ENCODE measurements around the gene CAMTA1. TPM values are rescaled to one million over a fixed set of nuclear protein-coding genes. Genes with fewer than 3 reads are reported as not detected.
"Not testable (repeated sequence)": the region's sequence is repeated elsewhere in the genome, so short reads cannot be mapped to it uniquely, and the experiment has no call there.

The CAMTA1 gene
- total RNA-seq, 1 donor from 2014 or later: 69.9 TPM

- H3K36me3 Mint-ChIP-seq (ENCODE audit: low read depth): peaks cover 56% of the 10 kb centered on the region
Observed at GRCh38 chr1:7777591-7777990, 992.3 kb downstream of the CAMTA1 start.

GRCh38 chr1:7778133-7778628 lies 992.9 kb downstream of the CAMTA1 start:
- intact Hi-C loops (cut with micrococcal nuclease): no loop called here
- Mint-ChIP-seq H3K4me3 (no peak overlapping the region), H3K27ac (no peak overlapping the region), H3K27me3 (no peaks in the 10 kb centered on the region), H3K9me3 (no peaks in the 10 kb centered on the region), H3K4me1 (peaks cover 26% of the 10 kb centered on the region), H3K36me3 (ENCODE audit: low read depth) (peaks cover 52% of the 10 kb centered on the region)
- DNase-seq: no peak

More at GRCh38 chr1:7777591-7777990, 992.3 kb downstream of the CAMTA1 start:
- H3K27me3 Mint-ChIP-seq: no peaks in the 10 kb centered on the region
- H3K4me1 Mint-ChIP-seq: peaks cover 26% of the 10 kb centered on the region
- no peak overlapping the region for H3K27ac Mint-ChIP-seq
- H3K4me3 Mint-ChIP-seq: no peak overlapping the region
- H3K9me3 Mint-ChIP-seq: no peaks in the 10 kb centered on the region
- DNase-seq: no peak
- intact Hi-C loops (cut with micrococcal nuclease): no loop called here

GRCh38 chr1:7780976-7781375 lies 995.7 kb downstream of the CAMTA1 start:
- Mint-ChIP-seq H3K27ac (no peak overlapping the region), H3K4me3 (no peak overlapping the region), H3K27me3 (peaks cover 5% of the 10 kb centered on the region), H3K4me1 (peaks cover 18% of the 10 kb centered on the region), H3K36me3 (ENCODE audit: low read depth) (peaks cover 40% of the 10 kb centered on the region), H3K9me3 (no peaks in the 10 kb centered on the region)
- DNase-seq: no peak
- intact Hi-C loops (cut with micrococcal nuclease): loop anchor here (5.0 kb wide), 1 partner anchor 181 kb away; the partner anchor contains the start of gene PARK7

GRCh38 chr1:7781501-7781900 lies 996.2 kb downstream of the CAMTA1 start:
- H3K4me3 Mint-ChIP-seq: peak overlapping the region; percentile 76
- H3K4me1 Mint-ChIP-seq: peaks cover 18% of the 10 kb centered on the region
- no peak for DNase-seq
- H3K27me3 Mint-ChIP-seq: peaks cover 7% of the 10 kb centered on the region
- H3K36me3 Mint-ChIP-seq (ENCODE audit: low read depth): peaks cover 38% of the 10 kb centered on the region
- peak overlapping the region; percentile 41 for H3K27ac Mint-ChIP-seq
- no peaks in the 10 kb centered on the region for H3K9me3 Mint-ChIP-seq
- intact Hi-C loops (cut with micrococcal nuclease): loop anchor here (5.0 kb wide), 1 partner anchor 181 kb away; the partner anchor contains the start of gene PARK7

- peak overlapping the region; percentile 70 for H3K27ac Mint-ChIP-seq
- peaks cover 18% of the 10 kb centered on the region for H3K4me1 Mint-ChIP-seq
- H3K9me3 Mint-ChIP-seq: no peaks in the 10 kb centered on the region
- peak overlapping the region; percentile 76 for H3K4me3 Mint-ChIP-seq
- H3K27me3 Mint-ChIP-seq: peaks cover 9% of the 10 kb centered on the region
- intact Hi-C loops (cut with micrococcal nuclease): loop anchor here (5.0 kb wide), 1 partner anchor 180 kb away; the partner anchor contains the start of gene PARK7
- H3K36me3 Mint-ChIP-seq (ENCODE audit: low read depth): peaks cover 34% of the 10 kb centered on the region
- DNase-seq: peak; percentile 70
Observed at GRCh38 chr1:7781923-7782495, 996.8 kb downstream of the CAMTA1 start.

- H3K27me3 Mint-ChIP-seq: peaks cover 11% of the 10 kb centered on the region
- peak overlapping the region; percentile 76 for H3K4me3 Mint-ChIP-seq
- DNase-seq: no peak
- no peak overlapping the region for H3K27ac Mint-ChIP-seq
- intact Hi-C loops (cut with micrococcal nuclease): loop anchor here (1.0 to 5.0 kb wide), 2 partner anchors 12 to 179 kb away; partner anchors contain the start of genes PARK7 and VAMP3
- peaks cover 20% of the 10 kb centered on the region for H3K4me1 Mint-ChIP-seq
- H3K36me3 Mint-ChIP-seq (ENCODE audit: low read depth): peaks cover 23% of the 10 kb centered on the region
- H3K9me3 Mint-ChIP-seq: no peaks in the 10 kb centered on the region
Observed at GRCh38 chr1:7783178-7783711, 998.0 kb downstream of the CAMTA1 start.

- Mint-ChIP-seq H3K4me1 (peaks cover 20% of the 10 kb centered on the region), H3K9me3 (no peaks in the 10 kb centered on the region), H3K27me3 (peaks cover 11% of the 10 kb centered on the region), H3K36me3 (ENCODE audit: low read depth) (peaks cover 21% of the 10 kb centered on the region), H3K4me3 (peak within 1 kb of the TSS; percentile 76), H3K27ac (no peak within 1 kb of the TSS)
- peak; percentile 97 for DNase-seq
- intact Hi-C loops (cut with micrococcal nuclease): loop anchor here (1.0 to 5.0 kb wide), 2 partner anchors 13 to 178 kb away; partner anchors contain the start of genes PARK7 and VAMP3
Observed at GRCh38 chr1:7783826-7784491, 998.7 kb downstream of the CAMTA1 start, which contains the start of gene PER3. Gene PER3 (plus strand): TSS chr1:7784291. CDS start chr1:7784878, 587 bp downstream.

- H3K4me3 Mint-ChIP-seq: no peak overlapping the region
- peaks cover 20% of the 10 kb centered on the region for H3K4me1 Mint-ChIP-seq
- H3K27me3 Mint-ChIP-seq: peaks cover 11% of the 10 kb centered on the region
- peaks cover 17% of the 10 kb centered on the region for H3K36me3 Mint-ChIP-seq (ENCODE audit: low read depth)
- intact Hi-C loops (cut with micrococcal nuclease): loop anchor here (5.0 kb wide), 1 partner anchor 178 kb away; the partner anchor contains the start of gene PARK7
- no peak overlapping the region for H3K27ac Mint-ChIP-seq
- no peaks in the 10 kb centered on the region for H3K9me3 Mint-ChIP-seq
- no peak for DNase-seq
Observed at GRCh38 chr1:7784492-7785071, 999.3 kb downstream of the CAMTA1 start.

- Mint-ChIP-seq H3K27me3 (peaks cover 11% of the 10 kb centered on the region), H3K4me1 (peaks cover 20% of the 10 kb centered on the region), H3K9me3 (peaks cover 5% of the 10 kb centered on the region), H3K4me3 (peak overlapping the region; percentile 54), H3K36me3 (ENCODE audit: low read depth) (peaks cover 16% of the 10 kb centered on the region), H3K27ac (no peak overlapping the region)
- intact Hi-C loops (cut with micrococcal nuclease): no loop called here
- DNase-seq: no peak
Observed at GRCh38 chr1:7785108-7785507, 999.9 kb downstream of the CAMTA1 start.

GRCh38 chr1:7786795-7787194 lies 1001.5 kb downstream of the CAMTA1 start:
- H3K27ac Mint-ChIP-seq: no peak overlapping the region
- H3K9me3 Mint-ChIP-seq: peaks cover 13% of the 10 kb centered on the region
- DNase-seq: no peak
- H3K4me1 Mint-ChIP-seq: peaks cover 14% of the 10 kb centered on the region
- intact Hi-C loops (cut with micrococcal nuclease): no loop called here
- H3K36me3 Mint-ChIP-seq (ENCODE audit: low read depth): peaks cover 15% of the 10 kb centered on the region
- H3K27me3 Mint-ChIP-seq: peaks cover 11% of the 10 kb centered on the region
- H3K4me3 Mint-ChIP-seq: no peak overlapping the region

GRCh38 chr1:7789828-7790227 lies 1004.6 kb downstream of the CAMTA1 start:
- no peak for DNase-seq
- Mint-ChIP-seq H3K9me3 (peaks cover 16% of the 10 kb centered on the region), H3K27me3 (peaks cover 11% of the 10 kb centered on the region), H3K36me3 (ENCODE audit: low read depth) (peaks cover 9% of the 10 kb centered on the region), H3K4me1 (peaks cover 2% of the 10 kb centered on the region), H3K4me3 (no peak overlapping the region), H3K27ac (no peak overlapping the region)
- intact Hi-C loops (cut with micrococcal nuclease): no loop called here

GRCh38 chr1:7791027-7791426 lies 1005.8 kb downstream of the CAMTA1 start:
- H3K27ac Mint-ChIP-seq; intact Hi-C loops (cut with micrococcal nuclease); H3K4me3 Mint-ChIP-seq; H3K36me3 Mint-ChIP-seq (ENCODE audit: low read depth); H3K27me3 Mint-ChIP-seq; DNase-seq; H3K4me1 Mint-ChIP-seq: not testable (repeated sequence)
- peaks cover 16% of the 10 kb centered on the region for H3K9me3 Mint-ChIP-seq

- H3K27me3 Mint-ChIP-seq: no peaks in the 10 kb centered on the region
- no peaks in the 10 kb centered on the region for H3K4me1 Mint-ChIP-seq
- no peak for DNase-seq
- no peak overlapping the region for H3K4me3 Mint-ChIP-seq
- intact Hi-C loops (cut with micrococcal nuclease): no loop called here
- H3K9me3 Mint-ChIP-seq: peaks cover 7% of the 10 kb centered on the region
- peaks cover 4% of the 10 kb centered on the region for H3K36me3 Mint-ChIP-seq (ENCODE audit: low read depth)
- no peak overlapping the region for H3K27ac Mint-ChIP-seq
Observed at GRCh38 chr1:7795406-7795805, 1010.2 kb downstream of the CAMTA1 start.
